Activated naive CD4-positive, alpha-beta T cell treated with anti-CD3 and anti-CD28 coated beads, Interleukin-2, amount 50 U/mL, for 16 hours (primary cell): ENCODE results near the gene MROH9.

Experiments used
- DNase-seq: peaks from one replicate; pipeline ENCODE4 v3.0.0-alpha.2; 2020

The MROH9 gene

DNA sequence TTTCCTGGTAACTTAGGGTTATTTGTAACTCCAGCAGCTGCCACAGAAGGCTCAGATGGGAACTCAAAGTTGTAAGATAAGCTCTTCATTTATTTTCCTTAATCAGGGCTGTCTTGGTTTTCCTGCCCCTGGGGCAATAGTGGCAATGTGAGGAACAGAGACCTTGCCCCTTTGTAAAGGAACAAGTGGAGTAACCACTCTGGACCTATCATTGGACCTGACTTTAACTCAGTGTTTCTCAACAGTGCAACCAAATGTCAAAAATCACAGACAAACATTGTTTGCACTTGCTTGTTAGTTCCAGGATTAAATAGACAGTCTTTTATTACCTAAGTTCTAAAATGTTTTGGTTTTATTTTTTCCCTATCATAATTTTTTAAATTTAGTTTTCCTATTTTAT, 152.6 kb downstream of the MROH9 start:
- DNase-seq, result no peak

- DNase-seq, result no peak
Observed at GRCh38 chr1:171090604-171091003, 155.3 kb downstream of the MROH9 start, which contains the start of gene FMO3. Gene FMO3, plus strand, starts transcription at chr1:171090905. Its CDS starts 1,754 bp downstream, at chr1:171092659.

DNA sequence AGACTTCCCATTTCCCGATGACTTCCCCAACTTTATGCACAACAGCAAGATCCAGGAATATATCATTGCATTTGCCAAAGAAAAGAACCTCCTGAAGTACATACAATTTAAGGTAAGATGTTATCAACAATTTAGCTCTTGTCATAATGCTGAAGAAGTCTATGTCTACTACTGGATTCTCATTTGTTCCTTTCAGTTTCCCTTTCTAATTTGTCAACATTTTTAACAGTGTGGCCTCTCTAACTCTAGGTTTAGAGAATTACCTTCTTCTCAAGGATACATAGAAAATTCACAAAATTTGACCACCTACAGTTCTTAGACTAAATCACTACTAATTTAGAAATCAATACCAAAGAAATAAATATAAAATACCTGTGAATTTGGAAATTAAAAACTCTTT, 168.5 kb downstream of the MROH9 start:
- no peak for DNase-seq

DNA sequence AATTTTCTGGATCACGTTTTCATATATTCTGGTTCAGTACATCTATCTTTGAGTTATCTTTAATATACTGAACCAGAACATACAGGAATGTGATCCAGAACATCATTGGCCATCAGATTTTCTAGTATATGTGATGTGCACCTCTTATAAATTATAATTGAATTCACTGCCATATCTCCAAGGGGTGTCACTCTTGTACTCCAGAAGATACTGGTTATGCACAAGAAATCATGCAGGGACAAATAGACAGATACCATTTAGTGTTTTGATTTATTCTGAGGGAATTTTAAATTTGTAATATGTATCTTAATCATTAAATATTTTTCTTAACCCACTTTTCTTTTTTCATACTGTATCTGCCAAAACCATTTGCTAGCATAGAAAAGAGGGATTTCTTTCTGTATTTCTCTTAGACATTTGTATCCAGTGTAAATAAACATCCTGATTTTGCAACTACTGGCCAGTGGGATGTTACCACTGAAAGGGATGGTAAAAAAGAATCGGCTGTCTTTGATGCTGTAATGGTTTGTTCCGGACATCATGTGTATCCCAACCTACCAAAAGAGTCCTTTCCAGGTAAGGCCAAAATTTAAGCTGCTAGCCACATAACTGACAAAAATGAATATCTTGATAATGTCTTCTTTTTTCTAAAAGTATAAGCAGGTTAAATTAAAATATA, 172.1 kb downstream of the MROH9 start:
- no peak for DNase-seq

- DNase-seq, result no peak
Observed at GRCh38 chr1:171107969-171108368, 172.6 kb downstream of the MROH9 start.

DNA sequence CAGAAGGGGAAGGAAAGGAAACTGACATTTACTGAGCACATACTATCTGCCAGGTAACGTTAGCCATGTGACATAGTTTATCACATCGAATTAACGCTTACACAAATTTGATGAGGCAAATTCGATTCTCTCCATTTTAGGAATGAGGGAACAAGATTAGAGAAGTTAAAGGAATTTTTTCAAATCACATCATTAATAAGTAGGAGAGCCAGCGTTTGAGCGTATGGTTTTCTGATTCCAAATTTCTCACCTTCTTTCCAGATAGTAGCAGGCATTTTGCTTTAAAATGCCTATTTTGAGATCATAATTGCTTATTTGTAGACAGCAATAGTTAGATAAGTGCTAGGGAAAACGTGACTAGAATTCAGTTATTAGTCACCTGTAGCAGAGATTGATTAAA, 174.6 kb downstream of the MROH9 start:
- no peak for DNase-seq

DNA sequence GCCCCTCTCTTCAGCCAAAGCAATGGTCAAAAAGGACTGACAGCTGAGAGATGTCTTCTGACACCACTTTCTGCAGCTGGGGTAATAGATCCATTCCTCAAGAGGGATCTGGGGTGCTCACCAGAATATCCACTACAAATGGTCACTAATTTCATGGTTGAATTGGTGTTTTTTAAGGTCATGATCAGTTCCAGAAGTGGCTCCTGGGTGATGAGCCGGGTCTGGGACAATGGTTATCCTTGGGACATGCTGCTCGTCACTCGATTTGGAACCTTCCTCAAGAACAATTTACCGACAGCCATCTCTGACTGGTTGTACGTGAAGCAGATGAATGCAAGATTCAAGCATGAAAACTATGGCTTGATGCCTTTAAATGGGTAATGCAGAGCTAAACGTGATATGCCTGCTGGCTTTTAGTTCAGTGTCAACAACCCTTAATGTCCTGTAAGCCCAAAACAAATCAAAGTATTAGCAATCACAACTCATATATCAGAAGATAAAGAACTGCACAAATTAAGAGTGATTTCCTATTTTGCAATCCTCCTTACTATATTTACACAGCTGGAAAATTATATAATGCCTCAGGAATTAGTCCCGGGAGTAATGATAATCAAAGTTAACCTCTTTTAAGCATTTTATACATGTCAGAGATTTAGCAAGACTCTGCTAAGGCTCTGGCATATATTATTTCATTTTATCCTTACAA, 175.4 kb downstream of the MROH9 start:
- DNase-seq, result no peak

- no peak for DNase-seq
Observed at GRCh38 chr1:171112119-171112518, 176.8 kb downstream of the MROH9 start.

DNA sequence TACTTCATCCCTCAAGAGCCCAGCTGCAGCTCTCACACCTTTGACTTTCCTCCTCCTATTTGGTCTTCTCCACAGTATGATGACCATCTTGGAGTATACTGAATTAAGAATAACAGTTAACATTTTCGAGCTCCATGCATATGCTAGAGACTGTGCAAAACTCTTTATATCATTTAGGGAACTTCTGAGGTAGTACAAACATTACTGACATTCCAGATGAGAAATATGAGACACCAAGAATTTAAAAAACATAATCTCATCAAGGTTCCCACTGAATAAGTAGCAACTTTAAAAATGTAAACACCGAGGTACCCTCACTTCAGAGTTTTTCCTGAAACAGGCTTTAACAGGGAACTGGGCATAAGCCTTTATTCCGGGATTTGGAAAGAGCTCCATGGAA, 178.0 kb downstream of the MROH9 start:
- DNase-seq, result no peak
